Measurements from ENCODE around the gene SHISA7.

The SHISA7 gene

DNA sequence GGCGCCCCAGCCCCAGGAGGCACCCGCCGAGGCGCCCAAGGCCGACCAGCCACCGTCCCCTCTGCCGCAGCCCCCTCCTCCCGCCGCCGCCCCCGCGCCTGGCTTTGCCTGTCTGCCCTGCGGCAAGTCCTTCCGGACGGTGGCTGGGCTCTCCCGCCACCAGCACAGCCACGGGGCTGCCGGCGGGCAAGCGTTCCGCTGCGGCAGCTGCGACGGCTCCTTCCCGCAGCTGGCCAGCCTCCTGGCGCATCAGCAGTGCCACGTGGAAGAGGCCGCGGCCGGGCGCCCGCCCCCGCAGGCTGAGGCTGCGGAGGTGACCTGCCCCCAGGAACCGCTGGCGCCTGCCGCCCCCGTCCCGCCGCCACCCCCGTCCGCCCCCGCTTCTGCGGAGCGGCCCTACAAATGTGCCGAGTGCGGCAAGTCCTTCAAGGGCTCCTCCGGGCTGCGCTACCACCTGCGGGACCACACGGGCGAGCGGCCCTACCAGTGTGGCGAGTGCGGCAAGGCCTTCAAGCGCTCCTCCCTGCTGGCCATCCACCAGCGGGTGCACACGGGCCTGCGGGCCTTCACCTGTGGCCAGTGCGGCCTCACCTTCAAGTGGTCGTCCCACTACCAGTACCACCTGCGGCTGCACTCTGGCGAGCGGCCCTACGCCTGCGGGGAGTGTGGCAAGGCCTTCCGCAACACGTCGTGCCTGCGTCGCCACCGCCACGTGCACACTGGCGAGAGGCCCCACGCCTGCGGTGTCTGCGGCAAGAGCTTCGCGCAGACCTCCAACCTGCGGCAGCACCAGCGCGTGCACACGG, 39.3 kb upstream of the SHISA7 start:
- DNase-seq (ENCODE audit: low spot score) = no peak

- no peak for DNase-seq (ENCODE audit: low spot score)
These were observed 38.7 kb upstream of the SHISA7 start for GRCh38 chr19:55481794-55482155.

DNA sequence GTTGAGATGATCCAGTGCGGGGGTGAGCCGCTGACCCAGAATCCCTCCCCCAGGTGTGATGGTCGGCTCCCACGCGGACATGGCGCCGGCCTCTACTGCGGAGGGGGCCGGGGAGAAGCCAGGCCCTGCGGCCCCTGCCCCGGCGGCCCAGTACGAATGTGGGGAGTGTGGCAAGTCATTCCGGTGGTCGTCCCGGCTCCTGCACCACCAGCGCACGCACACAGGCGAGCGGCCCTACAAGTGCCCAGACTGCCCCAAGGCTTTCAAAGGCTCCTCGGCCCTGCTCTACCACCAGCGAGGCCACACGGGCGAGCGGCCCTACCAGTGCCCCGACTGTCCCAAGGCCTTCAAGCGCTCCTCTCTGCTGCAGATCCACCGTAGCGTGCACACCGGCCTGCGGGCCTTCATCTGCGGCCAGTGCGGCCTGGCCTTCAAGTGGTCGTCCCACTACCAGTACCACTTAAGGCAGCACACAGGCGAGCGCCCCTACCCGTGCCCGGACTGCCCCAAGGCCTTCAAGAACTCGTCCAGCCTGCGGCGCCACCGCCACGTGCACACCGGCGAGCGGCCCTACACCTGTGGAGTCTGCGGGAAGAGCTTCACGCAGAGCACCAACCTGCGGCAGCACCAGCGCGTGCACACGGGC, 38.2 kb upstream of the SHISA7 start:
- DNase-seq (ENCODE audit: low spot score) = no peak

DNA sequence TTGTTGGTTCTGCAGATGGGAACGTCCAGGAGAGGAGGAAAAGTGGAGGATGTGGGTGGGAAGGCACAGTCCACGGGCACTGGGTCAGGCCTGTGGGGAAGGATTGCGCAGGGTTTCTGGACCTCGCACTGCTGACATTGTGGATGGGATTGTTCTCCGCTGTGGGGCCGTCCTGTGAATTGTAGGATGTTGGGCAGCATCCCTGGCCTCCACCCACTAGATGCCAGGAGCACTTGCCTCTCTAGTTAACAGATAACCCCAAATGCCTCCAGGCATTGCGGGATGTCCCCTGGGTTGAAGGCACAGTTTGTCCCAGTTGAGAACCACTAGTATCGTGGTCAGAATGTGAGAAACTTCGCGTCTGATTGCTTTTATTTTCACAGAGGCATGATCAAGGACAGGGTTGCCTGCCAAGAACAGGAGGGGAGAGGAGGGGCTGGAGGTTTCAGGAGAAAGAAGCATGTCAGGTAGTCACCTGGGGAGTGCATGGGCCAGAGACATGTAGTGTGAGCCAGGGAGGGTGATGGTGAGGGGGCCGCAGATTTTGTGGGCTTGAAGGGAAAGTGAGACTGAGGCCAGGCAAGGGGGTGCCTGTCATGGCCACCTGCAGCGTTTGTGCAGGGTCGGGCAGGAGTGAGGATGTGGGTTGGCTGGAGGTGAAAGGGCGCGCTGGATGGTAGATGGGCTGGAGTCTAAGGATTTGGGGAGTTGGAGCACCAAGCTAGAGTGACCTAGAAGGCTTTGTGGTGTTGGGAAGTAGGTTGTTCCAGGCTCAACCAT, 36.5 kb upstream of the SHISA7 start:
- DNase-seq (ENCODE audit: low spot score) = no peak

DNA sequence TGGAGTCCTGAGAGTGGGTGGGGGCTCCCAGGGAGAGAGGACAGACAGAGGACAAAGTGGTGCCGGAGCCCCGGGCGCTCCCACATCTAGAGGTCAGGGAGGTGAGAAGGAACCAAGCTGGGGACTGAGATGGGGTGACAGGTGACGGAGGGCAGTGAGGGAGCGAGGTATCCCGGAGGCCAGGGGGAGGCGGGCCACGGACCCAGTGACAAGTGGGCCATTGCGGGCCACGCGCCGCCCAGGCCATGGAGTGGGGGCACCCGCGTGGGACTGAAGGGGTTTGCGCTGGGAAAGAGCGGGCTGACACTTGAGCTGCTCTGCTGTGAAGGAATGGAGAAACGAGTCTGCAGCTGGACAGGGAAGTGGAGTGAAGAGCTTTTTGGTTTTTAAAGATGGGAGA, 35.9 kb upstream of the SHISA7 start:
- DNase-seq (ENCODE audit: low spot score) = no peak

- DNase-seq (ENCODE audit: low spot score) = no peak
These were observed 35.3 kb upstream of the SHISA7 start for GRCh38 chr19:55478364-55478763.

GRCh38 chr19:55477905-55478304, 34.8 kb upstream of the SHISA7 start:
- DNase-seq (ENCODE audit: low spot score) = no peak

DNA sequence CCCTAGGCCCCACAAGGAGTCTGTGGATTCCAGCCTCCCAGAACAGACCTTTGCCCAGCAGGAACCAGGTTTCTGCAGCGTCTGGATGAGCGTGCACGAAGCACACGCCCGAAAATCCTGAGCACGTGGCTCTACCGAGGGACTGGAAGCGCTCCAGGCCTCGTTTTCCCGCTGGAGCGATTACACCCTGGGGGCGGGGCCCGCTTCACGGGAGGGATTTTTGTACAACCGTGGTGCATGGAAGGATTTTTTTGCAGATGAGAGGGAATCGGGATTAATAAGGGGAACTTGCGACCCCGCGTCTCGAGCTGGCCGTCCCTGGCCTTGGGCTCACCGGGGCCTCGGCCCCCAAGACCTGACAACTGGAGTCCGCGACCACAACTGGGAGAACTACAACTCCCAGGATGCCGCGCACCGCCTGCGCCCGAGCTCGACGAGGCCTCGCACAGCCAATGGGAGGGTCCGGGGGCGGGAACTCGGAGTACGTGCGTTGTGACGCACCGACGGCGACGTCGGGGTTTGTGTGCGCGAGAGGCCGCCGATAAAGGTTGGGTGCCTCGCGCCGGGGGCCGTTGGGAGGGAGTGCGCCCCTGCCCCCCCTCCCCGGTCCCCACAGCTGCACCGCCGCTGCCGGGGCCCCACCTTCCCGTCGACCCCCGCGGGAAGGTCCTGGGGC, 33.1 kb upstream of the SHISA7 start, which contains the start of gene ZNF628:
Gene ZNF628, plus strand, starts transcription at position 518 of the 676 bp plus-strand sequence. CDS start 3,294 bp downstream, outside the sequence.
- peak; percentile 98 for DNase-seq (ENCODE audit: low spot score)

- DNase-seq (ENCODE audit: low spot score) = no peak
These were observed 31.5 kb upstream of the SHISA7 start for GRCh38 chr19:55474269-55475265.

- DNase-seq (ENCODE audit: low spot score) = no peak
These were observed 30.3 kb upstream of the SHISA7 start for GRCh38 chr19:55473225-55474012.

DNA sequence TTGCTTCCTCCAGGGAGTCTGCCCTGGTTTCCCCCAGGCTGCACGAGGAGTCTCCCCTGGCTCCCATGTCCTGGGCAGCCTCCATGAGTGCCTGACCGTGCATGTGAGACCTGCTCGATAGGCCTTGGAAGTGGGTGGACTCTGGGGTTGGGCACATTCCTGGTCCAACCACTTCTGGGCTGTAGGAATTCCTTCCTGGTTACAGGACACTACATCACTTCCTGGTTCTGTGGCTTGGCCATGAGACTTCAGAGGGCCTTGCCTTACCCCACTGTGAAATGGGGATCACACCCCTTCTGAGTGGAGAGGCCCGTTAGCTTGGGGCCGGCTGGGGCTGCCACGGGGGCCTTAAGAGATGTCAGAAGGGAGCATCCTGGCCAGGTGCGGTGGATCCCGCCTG, 29.4 kb upstream of the SHISA7 start:
- DNase-seq (ENCODE audit: low spot score) = peak; percentile 76

DNA sequence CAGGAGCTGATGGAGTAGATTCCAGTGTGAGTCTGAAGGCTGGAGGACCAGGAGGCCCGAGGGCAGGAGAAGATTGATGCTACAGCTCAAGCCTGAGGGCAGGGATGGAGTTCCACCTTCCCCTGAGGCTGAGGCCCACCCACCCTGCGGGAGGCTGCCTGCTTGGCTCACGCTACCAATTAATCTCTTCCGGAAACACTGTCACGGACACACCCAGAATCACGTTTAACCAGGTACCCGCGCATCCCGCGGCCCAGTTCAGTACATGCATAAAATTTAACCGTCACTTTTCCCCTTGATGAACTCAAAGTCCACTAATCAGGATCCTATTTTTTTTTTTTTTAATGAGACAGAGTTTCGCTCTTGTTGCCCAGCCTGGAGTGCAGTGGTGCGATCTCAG, 28.2 kb upstream of the SHISA7 start:
- DNase-seq (ENCODE audit: low spot score) = no peak

- DNase-seq (ENCODE audit: low spot score) = no peak
These were observed 24.9 kb upstream of the SHISA7 start for GRCh38 chr19:55468054-55468393.

- DNase-seq (ENCODE audit: low spot score) = peak; percentile 64
These were observed 24.3 kb upstream of the SHISA7 start for GRCh38 chr19:55467236-55468053.

- no peak for DNase-seq (ENCODE audit: low spot score)
These were observed 23.1 kb upstream of the SHISA7 start for GRCh38 chr19:55466241-55466614.

DNA sequence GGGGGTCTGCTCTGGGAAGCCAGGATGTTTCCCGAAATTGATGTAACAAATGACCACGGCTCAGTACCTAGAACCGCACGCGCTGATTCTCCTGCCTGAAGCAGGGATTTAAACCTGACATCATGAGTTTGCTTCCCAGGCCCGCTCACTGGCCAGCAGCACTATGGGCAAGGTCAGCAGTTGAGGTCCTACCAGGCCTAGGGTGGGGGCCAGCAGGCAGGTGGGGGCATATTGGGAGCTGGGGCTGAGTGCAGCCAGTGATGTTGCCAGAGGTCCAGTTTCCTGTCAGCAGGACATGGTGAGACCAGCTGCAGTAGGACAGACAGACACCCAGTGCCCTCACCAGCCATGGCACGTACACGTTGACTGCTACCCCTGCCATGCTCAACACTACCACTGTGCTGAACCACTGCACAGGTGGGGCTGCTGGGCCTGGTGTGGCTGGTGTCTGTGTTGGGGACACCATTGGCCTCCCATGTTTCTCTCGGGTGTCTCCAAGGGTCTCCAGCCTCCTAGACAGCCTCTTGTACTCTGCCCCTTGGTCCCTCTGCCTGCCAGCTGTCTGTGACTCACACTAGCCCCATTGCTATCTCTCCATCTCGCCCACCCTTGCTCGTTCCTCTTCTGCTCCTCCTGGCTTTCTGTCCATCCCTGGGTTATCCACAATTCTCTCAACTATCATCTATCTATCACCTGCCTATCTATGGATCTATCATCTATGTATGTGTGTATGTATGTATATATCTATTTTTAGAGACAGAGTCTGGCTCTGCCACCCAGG, 22.6 kb upstream of the SHISA7 start:
- DNase-seq (ENCODE audit: low spot score) = no peak

DNA sequence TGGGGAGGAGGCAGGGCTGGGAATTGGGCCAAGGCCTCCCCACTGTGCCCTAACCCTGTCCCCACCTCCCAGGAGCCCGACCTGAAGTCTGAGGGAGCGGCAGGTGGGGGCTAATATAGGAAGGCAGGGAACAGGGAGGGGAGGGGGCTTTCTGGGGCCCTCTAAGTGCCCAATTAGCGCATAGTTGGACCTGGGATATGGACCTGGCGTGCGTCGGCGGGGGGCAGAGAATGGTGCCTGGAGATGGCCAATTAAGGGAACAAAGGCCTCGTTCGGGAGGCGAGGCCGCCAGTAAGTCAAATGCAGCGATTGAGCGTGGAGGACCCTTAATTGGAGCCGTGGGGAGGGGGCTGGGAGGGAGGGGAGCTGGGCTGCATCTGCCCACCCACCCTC, 21.6 kb upstream of the SHISA7 start, which contains the start of gene C19orf85:
Gene C19orf85, minus strand, starts transcription at position 90 of the 393 bp plus-strand sequence. CDS start 197 bp downstream, outside the sequence.
- DNase-seq (ENCODE audit: low spot score) = no peak

- no peak for DNase-seq (ENCODE audit: low spot score)
These were observed 21.1 kb upstream of the SHISA7 start for GRCh38 chr19:55464039-55464661.
